Kidney (tissue), 14 donors: ENCODE measurements around the gene VPS35L. TPM values are rescaled to one million over a fixed set of nuclear protein-coding genes. Genes with fewer than 3 reads are reported as not detected.

ENCODE experiments used
- DNase-seq, 5 donors: peaks; one replicate each; pipeline ENCODE4 v3.0.0-alpha.2; 2013 to 2020
- FAIRE-seq: peaks from 2 replicates; lab custom pipeline; 2012; peaks lifted over from hg19 to GRCh38; lab: Jason Lieb, UNC
- H3K27ac ChIP-seq, 2 donors: one replicate each; pipeline ENCODE4 v1.7.0; 2013; ENCODE audit warnings: low read depth in 2 of 2, low read length in 2 of 2, inconsistent platforms in 1 of 2
- H3K27me3 ChIP-seq: one replicate; pipeline ENCODE4 v1.7.1; 2013; ENCODE audit warnings: low read length, inconsistent platforms; ENCODE audit not compliant: control insufficient read depth, insufficient read depth
- H3K36me3 ChIP-seq, 3 donors: one replicate each; pipeline versions ENCODE4 v1.7.0 to v1.7.1; 2013; ENCODE audit warnings: low read length in 3 of 3, control low read depth in 1 of 3, inconsistent platforms in 1 of 3; ENCODE audit not compliant: insufficient read depth in 3 of 3, control insufficient read depth in 2 of 3
- H3K4me1 ChIP-seq, 3 donors: one replicate each; pipeline versions ENCODE4 v1.7.0 to v1.7.1; 2013; ENCODE audit warnings: low read length in 3 of 3, inconsistent platforms in 1 of 3, low read depth in 1 of 3; ENCODE audit not compliant: control insufficient read depth in 2 of 3, insufficient read depth in 2 of 3
- H3K4me3 ChIP-seq, 3 donors: one replicate each; pipeline versions ENCODE4 v1.7.0 to v1.8.1; 2013; ENCODE audit warnings: low read length in 3 of 3, control low read depth in 1 of 3, inconsistent platforms in 1 of 3
- H3K9ac ChIP-seq, 3 donors: one replicate each; pipeline versions ENCODE4 v1.7.0 to v1.7.1; 2013; ENCODE audit warnings: low read length in 3 of 3, control low read depth in 1 of 3, inconsistent platforms in 1 of 3
- H3K9me3 ChIP-seq, 3 donors: one replicate each; pipeline versions ENCODE4 v1.7.0 to v1.7.1; 2013; ENCODE audit warnings: low read length in 3 of 3, control low read depth in 1 of 3, inconsistent platforms in 1 of 3; ENCODE audit not compliant: control insufficient read depth in 2 of 3, insufficient read depth in 1 of 3
- intact Hi-C: fragments of 100-400 bp; cut with DNase I; formaldehyde crosslinking; loops from one replicate; pipeline ENCODE4 v1.11.1; 2022
- polyA plus RNA-seq: library from polyadenylated mRNA; stranded (reverse); fragments of 350-450 nt; fragmentation: Illumina TruSeq; extraction: RNeasy Lipid Tissue Mini Kit (QIAGEN cat#74804); gene quantifications from one replicate; pipeline ENCODE4 v1.2.3, GENCODE V29; 2014; ENCODE audit warnings: low read depth, low replicate concordance; ENCODE audit not compliant: insufficient read depth
- total RNA-seq: library from RNA; stranded (reverse); fragmentation: NEBNext Ultra II Directional; extraction: Animal tissue kit (Norgen Biotek cat#: 25700); gene quantifications from one replicate; pipeline ENCODE4 v1.2.1, GENCODE V29; 2021
- TF ChIP-seq, protein P1 (sequence below): IDR thresholded peaks from 3 replicates; pipeline ENCODE4 v1.5.1; 2012; ENCODE audit warnings: mild to moderate bottlenecking, moderate library complexity, borderline replicate concordance; ENCODE audit not compliant: insufficient read depth; ENCODE audit errors: extremely low read depth
- donor health status: control.
- donor health status: control.
- donor health status: control.
- donor health status: control.
- donor health status: control.
- donor health status: DM: yes; HTN: yes; CAD: no.
- donor health status: Normal renal cell carcinoma (clear cell type).

Gene VPS35L
- total and polyA plus RNA-seq, 2 donors from 2014 or later = 42.4 to 63.5 TPM

DNA sequence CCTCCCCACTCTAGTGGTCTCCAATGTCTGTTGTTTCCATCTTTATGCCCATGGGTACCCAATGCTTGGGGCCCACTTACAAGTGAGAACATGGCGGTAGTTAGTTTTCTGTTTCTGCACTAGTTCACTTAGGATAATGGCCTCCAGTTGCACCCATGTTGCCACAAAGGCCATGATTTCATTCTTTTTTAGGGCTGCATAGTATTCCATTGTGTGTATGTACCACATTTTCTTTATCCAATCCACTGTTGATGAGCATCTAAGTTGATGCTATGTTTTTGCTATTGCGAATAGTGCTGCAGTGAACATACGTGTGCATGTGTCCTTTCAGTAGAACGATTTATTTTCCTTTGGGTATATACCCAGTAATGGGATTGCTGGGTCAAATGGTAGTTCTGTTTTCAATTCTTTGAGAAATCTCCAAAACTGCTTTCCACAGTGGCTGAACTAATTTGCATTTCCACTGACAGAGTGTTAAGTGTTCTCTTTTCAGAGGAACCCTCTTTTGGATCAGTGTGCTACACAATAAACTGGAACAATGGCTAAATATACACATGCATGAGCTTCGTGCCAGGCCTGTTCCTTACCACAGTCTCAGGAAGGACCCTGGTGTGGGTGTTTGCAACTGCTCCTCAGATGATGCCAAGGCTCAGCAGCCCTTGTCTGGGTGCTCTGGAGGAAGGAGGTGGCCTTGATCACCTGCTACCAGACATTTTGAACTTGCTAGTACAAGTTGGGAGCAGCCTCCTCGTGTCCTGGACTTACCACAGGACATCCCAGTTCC lies 128.1 kb downstream of the VPS35L start:
- TF ChIP-seq, protein P1, sequence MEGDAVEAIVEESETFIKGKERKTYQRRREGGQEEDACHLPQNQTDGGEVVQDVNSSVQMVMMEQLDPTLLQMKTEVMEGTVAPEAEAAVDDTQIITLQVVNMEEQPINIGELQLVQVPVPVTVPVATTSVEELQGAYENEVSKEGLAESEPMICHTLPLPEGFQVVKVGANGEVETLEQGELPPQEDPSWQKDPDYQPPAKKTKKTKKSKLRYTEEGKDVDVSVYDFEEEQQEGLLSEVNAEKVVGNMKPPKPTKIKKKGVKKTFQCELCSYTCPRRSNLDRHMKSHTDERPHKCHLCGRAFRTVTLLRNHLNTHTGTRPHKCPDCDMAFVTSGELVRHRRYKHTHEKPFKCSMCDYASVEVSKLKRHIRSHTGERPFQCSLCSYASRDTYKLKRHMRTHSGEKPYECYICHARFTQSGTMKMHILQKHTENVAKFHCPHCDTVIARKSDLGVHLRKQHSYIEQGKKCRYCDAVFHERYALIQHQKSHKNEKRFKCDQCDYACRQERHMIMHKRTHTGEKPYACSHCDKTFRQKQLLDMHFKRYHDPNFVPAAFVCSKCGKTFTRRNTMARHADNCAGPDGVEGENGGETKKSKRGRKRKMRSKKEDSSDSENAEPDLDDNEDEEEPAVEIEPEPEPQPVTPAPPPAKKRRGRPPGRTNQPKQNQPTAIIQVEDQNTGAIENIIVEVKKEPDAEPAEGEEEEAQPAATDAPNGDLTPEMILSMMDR = no peak
- Histone ChIP-seq H3K27ac (no peak overlapping the region), H3K4me3 (no peak overlapping the region), H3K9ac (no peak overlapping the region), H3K4me1 (no peaks in the 10 kb centered on the region), H3K36me3 (peaks cover 9 to 31% (median 21%) of the 10 kb centered on the region in 3 donors), H3K27me3 (no peaks in the 10 kb centered on the region), H3K9me3 (peaks cover 0 to 2% (median 0%) of the 10 kb centered on the region in 3 donors)
- FAIRE-seq = no peak
- no peak for DNase-seq
- intact Hi-C loops = no loop called here

DNA sequence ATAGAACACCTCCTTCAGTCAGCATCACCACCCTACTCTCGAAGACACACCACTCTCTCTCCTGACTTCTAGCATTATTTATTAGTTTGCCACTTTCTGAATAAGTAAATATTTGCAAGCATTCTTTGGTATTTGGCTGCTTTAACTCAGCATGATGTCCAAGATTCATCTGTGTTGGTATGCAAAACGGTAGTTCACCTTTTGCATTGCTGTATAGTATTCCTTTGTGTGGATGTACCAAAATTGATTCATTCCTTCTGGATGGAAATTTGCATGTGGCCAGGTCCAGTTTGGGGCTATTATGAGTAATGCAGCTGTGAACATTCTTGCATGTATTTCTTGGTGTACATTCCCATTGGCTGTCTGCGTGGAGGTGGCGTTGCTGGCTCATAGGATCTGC lies 129.7 kb downstream of the VPS35L start:
- H3K27ac ChIP-seq = no peak overlapping the region
- H3K27me3 ChIP-seq = no peaks in the 10 kb centered on the region
- DNase-seq (no peak), FAIRE-seq (no peak)
- H3K36me3 ChIP-seq = peaks cover 9 to 27% (median 19%) of the 10 kb centered on the region in 3 donors
- no peak overlapping the region for H3K4me3 ChIP-seq
- TF ChIP-seq, protein P1 = no peak
- H3K9me3 ChIP-seq = peaks cover 0 to 2% (median 0%) of the 10 kb centered on the region in 3 donors
- intact Hi-C loops = no loop called here
- no peak overlapping the region for H3K9ac ChIP-seq
- no peaks in the 10 kb centered on the region for H3K4me1 ChIP-seq

DNA sequence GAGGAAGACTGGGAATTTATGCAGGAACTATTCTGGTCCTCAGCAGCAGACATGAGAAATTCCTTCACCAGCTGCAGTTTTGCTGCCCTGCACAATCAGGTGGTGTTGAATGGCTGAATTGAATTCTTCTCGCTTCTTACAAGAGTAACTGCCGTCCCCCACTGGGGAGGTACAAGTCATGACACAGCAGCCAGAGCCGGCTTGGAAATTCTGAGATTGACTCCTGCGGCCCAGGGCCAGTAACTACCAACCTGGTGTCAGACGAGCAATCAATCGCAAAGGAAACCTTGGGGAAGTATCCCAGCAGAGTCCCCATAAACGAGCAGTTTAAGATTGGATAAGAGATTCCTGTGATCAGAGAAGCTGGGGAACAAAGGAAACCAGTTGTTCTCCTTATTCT lies 131.8 kb downstream of the VPS35L start:
- no peaks in the 10 kb centered on the region for H3K27me3 ChIP-seq
- peaks cover 11 to 26% (median 16%) of the 10 kb centered on the region in 3 donors for H3K36me3 ChIP-seq
- peaks cover 0 to 2% (median 0%) of the 10 kb centered on the region in 3 donors for H3K9me3 ChIP-seq
- no peak overlapping the region for H3K4me3 ChIP-seq
- TF ChIP-seq, protein P1 = no peak
- H3K27ac ChIP-seq = no peak overlapping the region
- H3K4me1 ChIP-seq = no peaks in the 10 kb centered on the region
- H3K9ac ChIP-seq = no peak overlapping the region
- intact Hi-C loops = no loop called here
- no peak for DNase-seq
- no peak for FAIRE-seq
